A549 (cell line): ENCODE results near the gene RRAS.

Experiments used
- BHLHE40 ChIP-seq: IDR thresholded peaks from 2 replicates; pipeline ENCODE4 v1.6.1; 2012; ENCODE audit warnings: low read depth, low read length, inconsistent platforms
- EHMT2 ChIP-seq: fragments of 200-600 bp; sonication (generic); IDR thresholded peaks from 2 replicates; pipeline ENCODE4 v1.6.1; 2016; ENCODE audit warnings: antibody characterized with exemption, low read depth, mild to moderate bottlenecking, moderate library complexity
- FOSL2 ChIP-seq, 2 experiments: fragments of 450-650 bp in 1 of 2; fragments of >200 bp in 1 of 2; sonication (Bioruptor Twin) in 1 of 2; formaldehyde crosslinking; IDR thresholded peaks; 2 replicates each; pipeline versions ENCODE4 v1.5.0 to v1.6.1; 2016 to 2020; ENCODE audit warnings: mild to moderate bottlenecking in 1 of 2, moderate library complexity in 1 of 2
- HDAC2 ChIP-seq: fragments of 200-600 bp; sonication (generic); IDR thresholded peaks from 2 replicates; pipeline ENCODE4 v1.6.1; 2016
- JUN ChIP-seq, 2 experiments: fragments of >200 bp; sonication (Bioruptor Twin); formaldehyde crosslinking; IDR thresholded peaks; 2 replicates in 1 of 2; 3 replicates in 1 of 2; pipeline ENCODE4 v1.6.1; 2016 to 2017
- NFE2L2 ChIP-seq: fragments of 150-350 bp; conservative IDR thresholded peaks from 2 replicates; pipeline ENCODE4 v1.6.1; 2014; ENCODE audit warnings: low read length
- POLR2A ChIP-seq: IDR thresholded peaks from 2 replicates; pipeline ENCODE4 v1.6.1; 2012; ENCODE audit warnings: mild to moderate bottlenecking, low read length
- RNF2 ChIP-seq: fragments of 200-600 bp; sonication (generic); IDR thresholded peaks from 2 replicates; pipeline ENCODE4 v1.6.1; 2016; ENCODE audit warnings: low read depth, mild to moderate bottlenecking, antibody characterized with exemption, moderate library complexity, borderline replicate concordance
- SREBF2 ChIP-seq: fragments of 450-650 bp; IDR thresholded peaks from 2 replicates; pipeline ENCODE4 v1.6.1; 2014; ENCODE audit warnings: mild to moderate bottlenecking, moderate library complexity
- TP53 ChIP-seq: fragments of 250-450 bp; sonication (Bioruptor Pico); IDR thresholded peaks from 2 replicates; pipeline ENCODE4 v1.5.0; 2021; ENCODE audit warnings: mild to moderate bottlenecking, moderate library complexity
- ZSCAN20 ChIP-seq: fragments of 250-450 bp; sonication (Bioruptor Pico); IDR thresholded peaks from 2 replicates; pipeline ENCODE4 v1.8.0; 2022; ENCODE audit warnings: mild to moderate bottlenecking, moderate library complexity
- TF ChIP-seq, protein P1 (sequence below): fragments of >200 bp; sonication (Bioruptor Twin); formaldehyde crosslinking; IDR thresholded peaks from 3 replicates; pipeline ENCODE4 v1.5.1; 2016
- TF ChIP-seq, protein P2 (sequence below): fragments of 450-650 bp; IDR thresholded peaks from 2 replicates; pipeline ENCODE4 v1.6.1; 2014; ENCODE audit warnings: antibody characterized with exemption
- TF ChIP-seq, protein P3 (sequence below): IDR thresholded peaks from 2 replicates; pipeline ENCODE4 v1.6.1; 2012

DNA sequence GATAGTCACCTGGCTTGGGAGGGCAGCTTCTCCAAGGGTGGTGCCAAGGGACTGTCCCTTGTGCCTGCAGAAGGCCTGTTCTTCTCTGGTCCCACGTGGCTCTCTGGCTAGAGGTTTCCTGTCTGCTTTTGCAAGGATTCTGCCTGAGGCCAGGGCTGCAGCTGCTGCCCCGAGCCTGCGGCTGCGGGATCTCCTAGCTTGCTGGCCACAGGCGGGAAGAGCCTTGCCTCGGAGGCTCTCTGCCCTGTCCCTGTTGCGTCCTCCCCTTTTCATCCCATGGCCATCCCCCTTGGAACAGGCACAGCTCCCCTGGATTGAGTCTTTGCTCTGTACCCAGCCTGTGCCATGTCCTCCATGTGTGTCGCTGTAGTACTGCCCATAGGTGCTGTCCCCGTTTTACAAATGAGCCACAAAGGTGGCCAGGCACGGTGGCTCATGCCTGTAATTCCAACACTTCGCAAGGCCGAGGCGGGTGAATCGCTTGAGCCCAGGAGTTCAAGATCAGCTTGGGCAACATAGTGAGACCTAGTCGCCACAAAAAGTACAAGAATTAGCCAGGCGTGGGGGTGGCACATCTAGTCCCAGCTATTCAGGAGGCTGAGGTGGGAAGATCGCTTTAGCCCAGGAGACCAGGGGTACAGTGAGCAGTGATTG is 16.6 kb upstream of the RRAS start:
- TF ChIP-seq, protein P1, sequence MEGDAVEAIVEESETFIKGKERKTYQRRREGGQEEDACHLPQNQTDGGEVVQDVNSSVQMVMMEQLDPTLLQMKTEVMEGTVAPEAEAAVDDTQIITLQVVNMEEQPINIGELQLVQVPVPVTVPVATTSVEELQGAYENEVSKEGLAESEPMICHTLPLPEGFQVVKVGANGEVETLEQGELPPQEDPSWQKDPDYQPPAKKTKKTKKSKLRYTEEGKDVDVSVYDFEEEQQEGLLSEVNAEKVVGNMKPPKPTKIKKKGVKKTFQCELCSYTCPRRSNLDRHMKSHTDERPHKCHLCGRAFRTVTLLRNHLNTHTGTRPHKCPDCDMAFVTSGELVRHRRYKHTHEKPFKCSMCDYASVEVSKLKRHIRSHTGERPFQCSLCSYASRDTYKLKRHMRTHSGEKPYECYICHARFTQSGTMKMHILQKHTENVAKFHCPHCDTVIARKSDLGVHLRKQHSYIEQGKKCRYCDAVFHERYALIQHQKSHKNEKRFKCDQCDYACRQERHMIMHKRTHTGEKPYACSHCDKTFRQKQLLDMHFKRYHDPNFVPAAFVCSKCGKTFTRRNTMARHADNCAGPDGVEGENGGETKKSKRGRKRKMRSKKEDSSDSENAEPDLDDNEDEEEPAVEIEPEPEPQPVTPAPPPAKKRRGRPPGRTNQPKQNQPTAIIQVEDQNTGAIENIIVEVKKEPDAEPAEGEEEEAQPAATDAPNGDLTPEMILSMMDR, result no peak
- no peak for TF ChIP-seq NFE2L2
- TF ChIP-seq ZSCAN20, result no peak
- TF ChIP-seq, protein P2, sequence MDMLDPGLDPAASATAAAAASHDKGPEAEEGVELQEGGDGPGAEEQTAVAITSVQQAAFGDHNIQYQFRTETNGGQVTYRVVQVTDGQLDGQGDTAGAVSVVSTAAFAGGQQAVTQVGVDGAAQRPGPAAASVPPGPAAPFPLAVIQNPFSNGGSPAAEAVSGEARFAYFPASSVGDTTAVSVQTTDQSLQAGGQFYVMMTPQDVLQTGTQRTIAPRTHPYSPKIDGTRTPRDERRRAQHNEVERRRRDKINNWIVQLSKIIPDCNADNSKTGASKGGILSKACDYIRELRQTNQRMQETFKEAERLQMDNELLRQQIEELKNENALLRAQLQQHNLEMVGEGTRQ, result no peak
- TF ChIP-seq EHMT2, result no peak
- TF ChIP-seq BHLHE40, result no peak
- no peak for TF ChIP-seq SREBF2
- no peak for TF ChIP-seq POLR2A
- TF ChIP-seq JUN (IDR thresholded peaks at IDR 0.05), result no peak
- TF ChIP-seq, protein P3, sequence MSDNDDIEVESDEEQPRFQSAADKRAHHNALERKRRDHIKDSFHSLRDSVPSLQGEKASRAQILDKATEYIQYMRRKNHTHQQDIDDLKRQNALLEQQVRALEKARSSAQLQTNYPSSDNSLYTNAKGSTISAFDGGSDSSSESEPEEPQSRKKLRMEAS, result no peak
- TF ChIP-seq FOSL2 (IDR thresholded peaks at IDR 0.05), result no peak
- TF ChIP-seq FOSL2 (CRISPR knock-in tag; IDR thresholded peaks at IDR 0.05), result no peak
- no peak for TF ChIP-seq TP53 (CRISPR knock-in tag)
- TF ChIP-seq HDAC2, result no peak
- TF ChIP-seq RNF2, result no peak
